Measurements from ENCODE around the gene KRTAP21-2. TPM values are rescaled to one million over a fixed set of nuclear protein-coding genes. Genes with fewer than 3 reads are reported as not detected.

The KRTAP21-2 gene
- total RNA-seq, result not detected

- DNase-seq (no peak), ATAC-seq (ENCODE audit: low FRiP score in 2 of 2) (no peak)
- no peaks in the 10 kb centered on the region for H3K4me1 ChIP-seq
- TF ChIP-seq POLR2AphosphoS5 (IDR thresholded peaks at IDR 0.05) (no peak), CTCF (IDR thresholded peaks at IDR 0.05) (no peak), EP300 (IDR thresholded peaks at IDR 0.05) (no peak), POLR2A (IDR thresholded peaks at IDR 0.05) (no peak)
- H3K27ac ChIP-seq, result no peak within 1 kb of the TSS
- no peaks in the 10 kb centered on the region for H3K9me3 ChIP-seq
- H3K27me3 ChIP-seq, result no peaks in the 10 kb centered on the region
- H3K4me3 ChIP-seq, result no peak within 1 kb of the TSS
- H3K36me3 ChIP-seq, result no peaks in the 10 kb centered on the region
Measured at GRCh38 chr21:30747159-30747558, at the start of gene KRTAP21-2. Gene KRTAP21-2, minus strand, starts transcription at chr21:30747259. Its CDS starts 57 bp downstream, at chr21:30747202.

GRCh38 chr21:30793581-30794314, 46.7 kb upstream of the KRTAP21-2 start:
- TF ChIP-seq CTCF (IDR thresholded peaks at IDR 0.05), result no peak
- no peak for TF ChIP-seq EP300 (IDR thresholded peaks at IDR 0.05)
- TF ChIP-seq POLR2A (IDR thresholded peaks at IDR 0.05), result no peak
- no peak for TF ChIP-seq POLR2AphosphoS5 (IDR thresholded peaks at IDR 0.05)

GRCh38 chr21:30779249-30779648, 32.2 kb upstream of the KRTAP21-2 start:
- H3K27ac ChIP-seq, result no peak overlapping the region
- no peaks in the 10 kb centered on the region for H3K27me3 ChIP-seq
- no peak for DNase-seq
- H3K9me3 ChIP-seq, result no peaks in the 10 kb centered on the region
- H3K4me3 ChIP-seq, result no peak overlapping the region
- H3K4me1 ChIP-seq, result no peaks in the 10 kb centered on the region
- 94 to 97% methylated on average over 1 of the region's 1 CpG for WGBS, 2 donors
- TF ChIP-seq EP300 (IDR thresholded peaks at IDR 0.05), result no peak
- ATAC-seq (ENCODE audit: low FRiP score in 2 of 2), result no peak
- H3K36me3 ChIP-seq, result no peaks in the 10 kb centered on the region

More at GRCh38 chr21:30793581-30794314, 46.7 kb upstream of the KRTAP21-2 start:
- Histone ChIP-seq H3K4me1 (no peaks in the 10 kb centered on the region), H3K4me3 (no peak overlapping the region), H3K27me3 (no peaks in the 10 kb centered on the region), H3K36me3 (no peaks in the 10 kb centered on the region), H3K27ac (no peak overlapping the region), H3K9me3 (no peaks in the 10 kb centered on the region)
- DNase-seq, result no peak
- no peak for ATAC-seq (ENCODE audit: low FRiP score in 2 of 2)
- WGBS, 2 donors, result 32 to 56% methylated on average over 2 of the region's 2 CpGs

GRCh38 chr21:30769724-30770431, 22.8 kb upstream of the KRTAP21-2 start:
- H3K4me3 ChIP-seq, result no peak overlapping the region
- no peaks in the 10 kb centered on the region for H3K36me3 ChIP-seq
- 83 to 86% methylated on average over 4 of the region's 4 CpGs for WGBS, 2 donors
- TF ChIP-seq CTCF (IDR thresholded peaks at IDR 0.05) (no peak), POLR2A (IDR thresholded peaks at IDR 0.05) (no peak), EP300 (IDR thresholded peaks at IDR 0.05) (no peak), POLR2AphosphoS5 (IDR thresholded peaks at IDR 0.05) (no peak)
- ATAC-seq (ENCODE audit: low FRiP score in 2 of 2) (no peak), DNase-seq (no peak)
- H3K27ac ChIP-seq, result no peak overlapping the region
- no peaks in the 10 kb centered on the region for H3K4me1 ChIP-seq
- H3K27me3 ChIP-seq, result no peaks in the 10 kb centered on the region
- no peaks in the 10 kb centered on the region for H3K9me3 ChIP-seq

- TF ChIP-seq POLR2A (IDR thresholded peaks at IDR 0.05) (no peak), CTCF (IDR thresholded peaks at IDR 0.05) (no peak), EP300 (IDR thresholded peaks at IDR 0.05) (no peak), POLR2AphosphoS5 (IDR thresholded peaks at IDR 0.05) (no peak)
- 75 to 81% methylated on average over 2 of the region's 2 CpGs for WGBS, 2 donors
- Histone ChIP-seq H3K27ac (no peak overlapping the region), H3K4me1 (no peaks in the 10 kb centered on the region), H3K9me3 (no peaks in the 10 kb centered on the region), H3K4me3 (no peak overlapping the region), H3K36me3 (no peaks in the 10 kb centered on the region), H3K27me3 (no peaks in the 10 kb centered on the region)
- ATAC-seq (ENCODE audit: low FRiP score in 2 of 2), result no peak
- DNase-seq, result no peak
Measured at GRCh38 chr21:30760776-30761175, 13.7 kb upstream of the KRTAP21-2 start.

Data from upper lobe of left lung (tissue), 6 donors.